Lower leg skin (tissue), 3 donors: ENCODE results near the gene ODR4.

Experiments
- POLR2A ChIP-seq, 2 donors: fragments of 450-650 bp; IDR thresholded peaks; one replicate each; pipeline ENCODE4 v1.6.1; 2016 to 2017; ENCODE audit warnings: antibody characterized with exemption in 2 of 2, mild to moderate bottlenecking in 1 of 2, moderate library complexity in 1 of 2
- TF ChIP-seq, protein P1 (sequence below), 3 donors: fragments of 450-650 bp; IDR thresholded peaks; one replicate each; pipeline ENCODE4 v1.5.1; 2016; ENCODE audit warnings: antibody characterized with exemption in 3 of 3, mild to moderate bottlenecking in 3 of 3, moderate library complexity in 2 of 3

DNA sequence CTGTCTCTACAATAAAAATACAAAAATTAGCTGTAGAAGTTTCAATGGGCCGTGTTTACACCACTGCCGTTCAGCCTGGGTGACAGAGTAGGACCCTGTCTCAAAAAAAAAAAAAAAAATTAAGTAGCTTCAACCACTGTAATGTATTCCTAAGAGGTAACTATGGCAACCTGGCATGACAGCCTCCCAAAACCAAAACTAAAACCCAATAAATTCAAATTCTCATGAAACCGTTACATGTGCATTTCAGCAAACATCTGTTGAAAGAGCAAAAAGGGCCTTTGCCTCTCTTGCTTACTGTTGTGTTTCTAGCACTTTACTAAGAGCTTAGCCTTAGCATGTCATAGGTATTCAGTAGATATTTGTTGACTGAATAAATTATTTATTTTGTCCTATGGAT, 33.5 kb downstream of the ODR4 start:
- TF ChIP-seq POLR2A (IDR thresholded peaks at IDR 0.05): no peak
- TF ChIP-seq, protein P1, sequence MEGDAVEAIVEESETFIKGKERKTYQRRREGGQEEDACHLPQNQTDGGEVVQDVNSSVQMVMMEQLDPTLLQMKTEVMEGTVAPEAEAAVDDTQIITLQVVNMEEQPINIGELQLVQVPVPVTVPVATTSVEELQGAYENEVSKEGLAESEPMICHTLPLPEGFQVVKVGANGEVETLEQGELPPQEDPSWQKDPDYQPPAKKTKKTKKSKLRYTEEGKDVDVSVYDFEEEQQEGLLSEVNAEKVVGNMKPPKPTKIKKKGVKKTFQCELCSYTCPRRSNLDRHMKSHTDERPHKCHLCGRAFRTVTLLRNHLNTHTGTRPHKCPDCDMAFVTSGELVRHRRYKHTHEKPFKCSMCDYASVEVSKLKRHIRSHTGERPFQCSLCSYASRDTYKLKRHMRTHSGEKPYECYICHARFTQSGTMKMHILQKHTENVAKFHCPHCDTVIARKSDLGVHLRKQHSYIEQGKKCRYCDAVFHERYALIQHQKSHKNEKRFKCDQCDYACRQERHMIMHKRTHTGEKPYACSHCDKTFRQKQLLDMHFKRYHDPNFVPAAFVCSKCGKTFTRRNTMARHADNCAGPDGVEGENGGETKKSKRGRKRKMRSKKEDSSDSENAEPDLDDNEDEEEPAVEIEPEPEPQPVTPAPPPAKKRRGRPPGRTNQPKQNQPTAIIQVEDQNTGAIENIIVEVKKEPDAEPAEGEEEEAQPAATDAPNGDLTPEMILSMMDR (IDR thresholded peaks at IDR 0.05): no peak
